Activated naive CD4-positive, alpha-beta T cell treated with anti-CD3 and anti-CD28 coated beads, Interleukin-2, amount 50 U/mL, for 24 hours (primary cell): ENCODE data around the gene TRIML2.
"Not testable (repeated sequence)": the region's sequence is repeated elsewhere in the genome, so short reads cannot be mapped to it uniquely, and the experiment has no call there.

Source experiments
- H3K27ac Mint-ChIP-seq: one replicate; pipeline ENCODE4 v1.8.0; 2021; ENCODE audit warnings: mild to moderate bottlenecking, mixed read lengths
- H3K27me3 Mint-ChIP-seq: one replicate; pipeline ENCODE4 v1.8.0; 2021; ENCODE audit warnings: mixed read lengths
- H3K36me3 Mint-ChIP-seq: one replicate; pipeline ENCODE4 v1.8.0; 2021; ENCODE audit warnings: mixed read lengths
- H3K4me1 Mint-ChIP-seq: one replicate; pipeline ENCODE4 v1.8.0; 2021; ENCODE audit warnings: mixed read lengths
- H3K4me3 Mint-ChIP-seq: one replicate; pipeline ENCODE4 v1.8.0; 2021; ENCODE audit warnings: mild to moderate bottlenecking, mixed read lengths
- H3K9me3 Mint-ChIP-seq: one replicate; pipeline ENCODE4 v1.8.0; 2021; ENCODE audit warnings: mixed read lengths

The TRIML2 gene

DNA sequence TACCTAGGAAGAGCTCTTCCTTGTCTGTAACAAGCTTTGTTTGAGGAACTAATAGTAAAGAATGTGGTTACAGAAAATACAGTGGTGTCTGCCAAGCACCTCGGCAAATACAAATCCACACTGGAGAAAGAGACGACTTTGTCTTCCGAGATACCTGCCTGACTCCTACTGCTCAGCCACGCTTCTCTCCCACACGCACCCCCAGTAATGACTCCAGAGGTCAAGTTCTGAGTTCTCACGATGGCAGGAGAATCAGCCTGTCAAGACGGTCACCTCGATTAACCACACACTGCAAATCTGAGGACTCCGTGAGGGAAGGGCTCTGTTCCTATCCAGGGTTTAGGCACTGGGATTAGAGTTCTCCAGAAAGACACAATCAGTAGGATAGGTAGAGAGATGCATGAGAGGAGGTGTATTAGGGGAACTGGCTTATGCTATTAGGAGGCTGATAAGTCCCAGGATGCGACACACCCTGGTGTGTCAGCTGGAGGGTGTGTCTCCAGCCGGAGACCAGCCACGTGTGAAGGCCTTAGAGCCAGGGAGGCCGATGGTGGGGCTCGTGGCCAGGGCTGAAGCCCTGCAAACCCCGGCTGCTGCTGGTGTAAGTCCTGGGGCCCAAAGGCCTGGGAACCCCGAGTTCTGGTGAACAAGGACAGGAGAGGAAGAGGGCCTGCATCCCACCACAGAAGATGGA is 8.4 kb upstream of the TRIML2 start:
- Mint-ChIP-seq H3K4me1 (no peaks in the 10 kb centered on the region), H3K27ac (no peak overlapping the region), H3K9me3 (no peaks in the 10 kb centered on the region), H3K4me3 (no peak overlapping the region), H3K27me3 (no peaks in the 10 kb centered on the region), H3K36me3 (no peaks in the 10 kb centered on the region)

DNA sequence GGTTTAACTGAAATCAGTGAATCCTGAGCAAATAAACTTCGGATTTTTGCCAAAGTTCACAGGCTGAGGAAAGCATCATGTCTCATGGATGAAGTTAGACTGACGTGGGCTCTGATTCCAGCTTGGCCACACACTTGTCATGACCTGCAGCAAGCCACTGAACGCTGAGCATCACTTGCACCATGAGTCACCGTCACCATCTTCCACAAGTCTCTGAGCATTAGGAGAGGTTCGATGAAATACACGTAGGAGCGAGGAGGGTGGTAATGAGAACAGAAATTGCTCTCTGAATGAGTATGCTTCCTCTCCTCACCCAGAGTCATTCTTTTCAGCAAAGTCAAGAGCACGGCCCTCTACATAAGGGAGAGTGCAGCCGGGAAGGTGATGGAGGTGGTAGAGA is 3.8 kb upstream of the TRIML2 start:
- Mint-ChIP-seq H3K27ac (no peak overlapping the region), H3K27me3 (no peaks in the 10 kb centered on the region), H3K9me3 (peaks cover 3% of the 10 kb centered on the region), H3K4me3 (no peak overlapping the region), H3K36me3 (no peaks in the 10 kb centered on the region), H3K4me1 (no peaks in the 10 kb centered on the region)

DNA sequence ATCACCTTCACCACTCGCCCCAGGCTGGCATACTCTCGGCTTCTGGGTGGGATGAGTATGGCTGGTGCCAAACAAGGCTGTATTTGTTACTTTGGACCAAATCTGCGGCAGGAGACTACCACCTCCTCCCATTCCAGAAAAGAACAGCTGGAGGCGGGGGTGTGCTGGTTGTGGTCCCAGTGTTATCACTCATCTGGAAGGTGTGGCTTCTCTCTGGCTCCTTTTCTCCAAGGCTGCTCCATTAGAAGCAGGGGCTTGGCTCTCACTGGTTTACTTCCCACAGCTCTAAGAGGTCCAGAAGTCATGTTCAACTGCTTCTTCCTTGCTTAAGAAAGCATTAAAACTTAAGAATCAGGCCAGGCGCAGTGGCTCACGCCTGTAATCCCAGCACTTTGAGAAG is 2.6 kb upstream of the TRIML2 start:
- H3K36me3 Mint-ChIP-seq = no peaks in the 10 kb centered on the region
- H3K4me3 Mint-ChIP-seq = no peak overlapping the region
- H3K4me1 Mint-ChIP-seq = no peaks in the 10 kb centered on the region
- H3K27me3 Mint-ChIP-seq = no peaks in the 10 kb centered on the region
- H3K27ac Mint-ChIP-seq = no peak overlapping the region
- H3K9me3 Mint-ChIP-seq = peaks cover 4% of the 10 kb centered on the region

DNA sequence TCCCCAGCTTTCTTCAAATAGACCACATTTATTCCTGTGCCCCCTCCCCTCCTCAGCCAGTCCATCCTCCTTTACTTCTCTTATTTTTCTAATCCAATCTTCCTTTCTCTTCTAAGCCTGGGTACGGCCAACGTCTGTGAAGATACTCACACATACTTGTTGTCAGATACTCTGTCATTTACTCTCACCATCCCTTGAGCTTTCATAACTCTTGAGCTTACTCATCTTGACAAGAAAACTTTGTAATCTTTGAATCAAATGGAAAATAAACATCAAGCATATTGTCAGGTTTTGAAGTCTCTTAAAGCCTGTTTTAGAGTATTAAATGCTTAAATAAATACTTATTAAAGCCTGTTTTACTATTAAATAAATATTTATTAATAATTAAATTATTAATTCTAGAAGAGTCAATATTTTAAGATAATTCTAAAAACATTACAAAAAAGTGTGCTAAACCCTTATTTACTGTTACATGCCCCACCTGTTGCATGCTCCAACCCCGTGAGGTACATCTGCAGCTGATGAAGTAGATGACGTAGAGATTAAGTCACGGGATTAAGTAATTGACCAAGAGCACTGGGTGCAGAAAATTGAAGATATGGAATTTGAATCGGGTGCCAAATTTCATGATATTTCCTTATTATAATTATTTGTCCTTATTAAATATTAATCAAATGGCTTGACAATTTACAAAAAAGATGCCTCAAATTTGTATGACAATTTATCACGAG is 1.5 kb upstream of the TRIML2 start:
- Mint-ChIP-seq H3K27me3 (no peaks in the 10 kb centered on the region), H3K4me3 (no peak overlapping the region), H3K4me1 (no peaks in the 10 kb centered on the region), H3K9me3 (peaks cover 4% of the 10 kb centered on the region), H3K27ac (no peak overlapping the region), H3K36me3 (no peaks in the 10 kb centered on the region)

DNA sequence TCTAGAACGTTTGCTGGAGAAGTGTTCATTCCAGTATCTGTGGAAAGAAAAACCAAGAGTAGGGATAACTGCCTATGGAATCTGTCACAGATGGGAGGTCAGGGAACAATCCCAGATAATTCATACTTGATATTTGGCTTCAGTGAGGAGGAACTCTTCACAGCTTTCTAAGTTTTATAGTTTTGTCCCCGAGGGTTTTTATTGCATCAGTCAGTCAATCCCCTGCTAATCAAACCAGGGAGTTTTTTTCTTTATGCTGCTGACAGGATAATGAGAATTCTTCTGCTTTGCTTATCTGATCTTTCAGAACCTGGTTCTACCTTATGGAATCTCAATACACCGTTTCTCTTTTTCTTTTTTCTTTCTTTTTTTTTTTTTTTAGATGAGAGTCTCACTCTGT is 633 bp upstream of the TRIML2 start:
- no peaks in the 10 kb centered on the region for H3K36me3 Mint-ChIP-seq
- no peak overlapping the region for H3K4me3 Mint-ChIP-seq
- H3K27ac Mint-ChIP-seq = no peak overlapping the region
- no peaks in the 10 kb centered on the region for H3K4me1 Mint-ChIP-seq
- H3K9me3 Mint-ChIP-seq = peaks cover 4% of the 10 kb centered on the region
- H3K27me3 Mint-ChIP-seq = no peaks in the 10 kb centered on the region

- Mint-ChIP-seq H3K4me3 (no peak overlapping the region), H3K27ac (no peak overlapping the region), H3K27me3 (no peaks in the 10 kb centered on the region), H3K9me3 (peaks cover 4% of the 10 kb centered on the region), H3K4me1 (no peaks in the 10 kb centered on the region), H3K36me3 (no peaks in the 10 kb centered on the region)
Measured at GRCh38 chr4:188107931-188108843, 1.2 kb downstream of the TRIML2 start.

GRCh38 chr4:188106454-188106853 is 2.9 kb downstream of the TRIML2 start:
- Mint-ChIP-seq H3K4me1 (no peaks in the 10 kb centered on the region), H3K27ac (no peak overlapping the region), H3K4me3 (no peak overlapping the region), H3K27me3 (no peaks in the 10 kb centered on the region), H3K36me3 (no peaks in the 10 kb centered on the region), H3K9me3 (peaks cover 4% of the 10 kb centered on the region)

DNA sequence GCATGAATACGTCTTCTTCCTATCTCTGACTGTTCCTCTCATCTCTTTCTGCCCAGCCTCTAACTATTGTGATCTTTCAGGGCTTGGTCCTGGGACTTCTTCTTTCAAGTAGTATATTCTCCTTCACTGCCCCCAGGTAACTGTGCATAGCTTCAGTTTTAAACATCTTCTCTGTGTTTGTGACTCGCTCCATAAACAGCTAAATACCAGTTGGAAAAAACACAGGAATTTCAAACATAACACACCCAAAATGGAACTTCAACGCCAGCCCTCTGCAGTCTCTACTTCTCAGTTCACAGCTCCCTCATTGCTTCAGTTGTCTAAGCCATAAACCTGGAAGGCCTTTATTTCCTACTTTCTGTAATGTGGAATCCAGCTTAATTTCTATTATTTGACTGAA is 16.6 kb downstream of the TRIML2 start:
- Mint-ChIP-seq H3K27me3 (no peaks in the 10 kb centered on the region), H3K9me3 (peaks cover 18% of the 10 kb centered on the region), H3K4me3 (no peak overlapping the region), H3K27ac (no peak overlapping the region), H3K36me3 (peaks cover 2% of the 10 kb centered on the region), H3K4me1 (no peaks in the 10 kb centered on the region)

- no peak overlapping the region for H3K4me3 Mint-ChIP-seq
- H3K27ac Mint-ChIP-seq = no peak overlapping the region
- peaks cover 1% of the 10 kb centered on the region for H3K36me3 Mint-ChIP-seq
Measured at GRCh38 chr4:188086858-188087257, 22.5 kb downstream of the TRIML2 start.

DNA sequence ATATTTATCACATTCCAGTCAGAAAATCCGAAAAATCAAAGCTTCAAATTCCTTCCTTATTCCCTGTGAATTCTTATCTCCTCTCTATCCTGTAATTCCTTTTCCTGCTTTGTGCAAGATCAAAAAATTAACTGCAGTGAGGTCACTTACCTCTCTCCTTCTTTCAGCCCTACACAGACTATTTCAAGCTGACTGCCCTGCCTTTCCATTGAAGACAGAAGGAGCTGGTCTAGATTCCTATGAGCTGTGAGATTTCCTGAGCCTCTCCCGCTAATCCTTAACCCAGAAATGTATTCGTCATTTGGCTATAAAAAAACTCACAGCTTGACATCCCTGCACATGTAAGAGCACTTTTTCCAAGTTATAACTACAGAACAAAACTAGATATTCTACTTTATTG is 26.6 kb downstream of the TRIML2 start:
- no peak overlapping the region for H3K27ac Mint-ChIP-seq
- peaks cover 27% of the 10 kb centered on the region for H3K9me3 Mint-ChIP-seq
- no peaks in the 10 kb centered on the region for H3K4me1 Mint-ChIP-seq
- H3K36me3 Mint-ChIP-seq = no peaks in the 10 kb centered on the region
- H3K27me3 Mint-ChIP-seq = no peaks in the 10 kb centered on the region
- no peak overlapping the region for H3K4me3 Mint-ChIP-seq

More at GRCh38 chr4:188086858-188087257, 22.5 kb downstream of the TRIML2 start:
- Mint-ChIP-seq H3K4me1 (no peaks in the 10 kb centered on the region), H3K27me3 (no peaks in the 10 kb centered on the region), H3K9me3 (peaks cover 22% of the 10 kb centered on the region)

DNA sequence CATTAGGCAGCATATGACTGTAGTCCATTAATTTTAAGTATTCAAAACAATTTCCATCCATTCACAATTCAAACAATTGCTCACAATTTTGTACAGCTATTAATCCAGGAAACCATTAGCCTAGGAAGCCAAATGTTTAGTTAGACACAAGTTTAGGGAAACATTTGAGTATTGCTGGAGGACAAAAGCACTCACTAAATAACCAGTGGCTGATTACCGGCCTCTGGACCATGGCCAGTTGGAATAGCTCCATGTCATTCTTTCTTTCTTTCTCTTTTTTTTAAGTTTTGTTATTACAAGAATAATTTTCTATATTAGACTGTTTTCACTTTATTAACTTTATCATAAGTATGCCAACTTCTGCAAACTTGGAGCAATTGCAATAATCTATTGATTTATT is 31.3 kb downstream of the TRIML2 start:
- Mint-ChIP-seq H3K9me3 (peaks cover 20% of the 10 kb centered on the region), H3K27ac (no peak overlapping the region), H3K4me1 (no peaks in the 10 kb centered on the region), H3K27me3 (no peaks in the 10 kb centered on the region), H3K36me3 (no peaks in the 10 kb centered on the region), H3K4me3 (no peak overlapping the region)

- Mint-ChIP-seq H3K4me3 (no peak overlapping the region), H3K9me3 (peaks cover 9% of the 10 kb centered on the region), H3K4me1 (no peaks in the 10 kb centered on the region), H3K36me3 (no peaks in the 10 kb centered on the region), H3K27me3 (no peaks in the 10 kb centered on the region), H3K27ac (no peak overlapping the region)
Measured at GRCh38 chr4:188076169-188076568, 33.2 kb downstream of the TRIML2 start.

DNA sequence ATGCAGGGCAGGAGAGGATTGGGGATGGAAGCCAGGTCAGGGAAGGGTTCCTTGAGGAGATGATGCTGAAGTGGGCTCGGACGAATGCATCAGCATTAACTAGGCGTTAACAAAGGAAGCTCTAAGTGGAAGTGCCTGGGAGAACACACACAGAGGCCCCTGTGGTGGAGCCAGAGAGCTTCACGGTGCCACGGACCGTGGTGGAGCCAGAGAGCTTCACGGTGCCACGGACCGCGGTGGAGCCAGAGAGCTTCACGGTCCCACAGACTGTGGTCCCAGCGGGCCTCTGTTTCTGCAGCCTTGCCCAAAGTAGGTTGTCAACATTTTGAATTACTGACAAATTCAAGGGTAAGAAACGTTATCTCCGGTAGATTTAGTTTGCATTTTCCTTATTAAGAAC is 48.3 kb downstream of the TRIML2 start:
- H3K4me3 Mint-ChIP-seq = no peak overlapping the region
- H3K4me1 Mint-ChIP-seq = no peaks in the 10 kb centered on the region
- H3K27ac Mint-ChIP-seq = no peak overlapping the region
- no peaks in the 10 kb centered on the region for H3K36me3 Mint-ChIP-seq
- H3K27me3 Mint-ChIP-seq = no peaks in the 10 kb centered on the region
- H3K9me3 Mint-ChIP-seq = no peaks in the 10 kb centered on the region

GRCh38 chr4:188053302-188053701 is 56.1 kb downstream of the TRIML2 start:
- Mint-ChIP-seq H3K36me3 (no peaks in the 10 kb centered on the region), H3K27ac (no peak overlapping the region), H3K27me3 (no peaks in the 10 kb centered on the region), H3K9me3 (no peaks in the 10 kb centered on the region), H3K4me3 (no peak overlapping the region), H3K4me1 (no peaks in the 10 kb centered on the region)

- Mint-ChIP-seq H3K36me3 (no peaks in the 10 kb centered on the region), H3K27me3 (no peaks in the 10 kb centered on the region), H3K4me3 (no peak overlapping the region), H3K27ac (no peak overlapping the region), H3K4me1 (no peaks in the 10 kb centered on the region), H3K9me3 (no peaks in the 10 kb centered on the region)
Measured at GRCh38 chr4:188046657-188047056, 62.7 kb downstream of the TRIML2 start.

GRCh38 chr4:188045461-188045860 is 63.9 kb downstream of the TRIML2 start:
- H3K27ac Mint-ChIP-seq = not testable (repeated sequence)

More at GRCh38 chr4:188045461-188045860, 63.9 kb downstream of the TRIML2 start:
- H3K4me1 Mint-ChIP-seq, H3K4me3 Mint-ChIP-seq, H3K27me3 Mint-ChIP-seq, H3K9me3 Mint-ChIP-seq, H3K36me3 Mint-ChIP-seq: not testable (repeated sequence)
